ENCODE measurements around the gene DDX39B. TPM values are rescaled to one million over a fixed set of nuclear protein-coding genes. Genes with fewer than 3 reads are reported as not detected.
A peak's percentile ranks its signal among the peaks of the same experiment; 100 is the strongest.

DDX39B gene
- total and polyA plus RNA-seq, 9 of the 15 experiments (the other 6 are each of a cell fraction or from before 2014, with no cell fraction given), result 479 to 869 (median 592) TPM

DNA sequence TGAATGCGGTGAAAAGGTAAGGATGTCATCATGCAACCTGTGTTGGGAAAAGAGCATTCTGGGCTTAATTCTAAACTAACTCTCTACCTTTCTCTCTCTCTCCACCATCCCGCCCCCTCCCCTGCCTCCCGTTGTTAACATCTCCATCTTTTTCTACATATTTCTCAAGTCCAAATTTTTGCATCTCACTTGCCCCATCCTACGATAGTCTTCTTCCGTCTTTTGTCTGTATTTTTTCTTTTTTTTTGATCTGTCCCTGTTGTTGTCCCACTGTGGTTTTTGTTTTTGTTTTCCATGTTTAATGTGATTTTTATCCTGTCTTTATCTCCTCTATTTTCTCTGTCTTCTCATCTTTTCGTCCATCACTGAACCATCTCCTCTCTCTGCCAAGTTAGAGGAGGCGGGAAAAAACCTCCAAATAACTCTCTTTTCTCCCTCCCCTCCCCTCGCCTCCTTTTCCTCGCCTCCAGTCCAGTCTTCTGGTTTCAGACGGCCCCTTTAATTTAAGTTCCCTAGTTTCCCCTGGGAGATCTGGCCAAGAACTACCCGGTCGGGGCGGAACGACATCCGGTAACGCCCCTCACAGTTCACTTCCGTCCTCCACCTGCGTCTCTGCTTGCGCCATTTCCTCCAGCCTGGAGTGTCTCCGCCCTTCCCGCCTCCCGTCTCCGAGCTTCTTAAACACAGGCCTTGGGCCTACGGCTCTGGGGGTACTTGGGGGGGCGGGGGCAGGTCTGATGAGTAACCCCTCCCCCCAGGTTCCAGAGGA is 5.3 kb upstream of the DDX39B start, which contains the start of gene NFKBIL1 (continued):
- TF ChIP-seq ASH1L (IDR thresholded peaks at IDR 0.05; ENCODE audit: borderline replicate concordance, low read depth, partially characterized antibody) (peak; percentile 81), ZNF780A (CRISPR knock-in tag; IDR thresholded peaks at IDR 0.05) (no peak), ZNF445 (CRISPR knock-in tag; IDR thresholded peaks at IDR 0.05; ENCODE audit: low read depth) (0 out of 2 replicates have a peak, but pooled peaks have one; percentile 52), EP400 (IDR thresholded peaks at IDR 0.05) (peak; percentile 93), SREBF2 (CRISPR knock-in tag; IDR thresholded peaks at IDR 0.05) (0 out of 2 replicates have a peak, but pooled peaks have one; percentile 29), NFE2L1 (tag; IDR thresholded peaks at IDR 0.05; ENCODE audit: borderline replicate concordance, low read depth) (no peak), RBM22 (IDR thresholded peaks at IDR 0.05; ENCODE audit: low read depth, low read length, poor library complexity, severe bottlenecking) (no peak), GTF2E2 (tag; IDR thresholded peaks at IDR 0.05) (no peak; the same call in none of the 2 replicates), ZNF316 (IDR thresholded peaks at IDR 0.05) (peak; percentile 18; the same call in 1 of the 2 replicates), OTX1 (CRISPR knock-in tag; IDR thresholded peaks at IDR 0.05) (no peak; the same call in 1 of the 2 replicates), SMARCA5 (IDR thresholded peaks at IDR 0.05) (peak; percentile 88), CBX3 (IDR thresholded peaks at IDR 0.05; ENCODE audit: borderline replicate concordance in 1 of 2, low read length in 2 of 2) (no peak; a peak in 1 of 3 replicates), PHB2 (IDR thresholded peaks at IDR 0.05; ENCODE audit: low read depth) (peak; percentile 86), THAP12 (CRISPR knock-in tag; IDR thresholded peaks at IDR 0.05) (no peak), NFATC3 (IDR thresholded peaks at IDR 0.05) (peak; percentile 93), ATF1 (CRISPR knock-in tag; IDR thresholded peaks at IDR 0.05) (no peak), ATF1 (tag; IDR thresholded peaks at IDR 0.05) (peak; percentile 96), RFX1 (IDR thresholded peaks at IDR 0.05) (no peak)
- TF ChIP-seq, protein P1, sequence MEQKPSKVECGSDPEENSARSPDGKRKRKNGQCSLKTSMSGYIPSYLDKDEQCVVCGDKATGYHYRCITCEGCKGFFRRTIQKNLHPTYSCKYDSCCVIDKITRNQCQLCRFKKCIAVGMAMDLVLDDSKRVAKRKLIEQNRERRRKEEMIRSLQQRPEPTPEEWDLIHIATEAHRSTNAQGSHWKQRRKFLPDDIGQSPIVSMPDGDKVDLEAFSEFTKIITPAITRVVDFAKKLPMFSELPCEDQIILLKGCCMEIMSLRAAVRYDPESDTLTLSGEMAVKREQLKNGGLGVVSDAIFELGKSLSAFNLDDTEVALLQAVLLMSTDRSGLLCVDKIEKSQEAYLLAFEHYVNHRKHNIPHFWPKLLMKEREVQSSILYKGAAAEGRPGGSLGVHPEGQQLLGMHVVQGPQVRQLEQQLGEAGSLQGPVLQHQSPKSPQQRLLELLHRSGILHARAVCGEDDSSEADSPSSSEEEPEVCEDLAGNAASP (IDR thresholded peaks at IDR 0.05), result no peak
- TF ChIP-seq, protein P2, sequence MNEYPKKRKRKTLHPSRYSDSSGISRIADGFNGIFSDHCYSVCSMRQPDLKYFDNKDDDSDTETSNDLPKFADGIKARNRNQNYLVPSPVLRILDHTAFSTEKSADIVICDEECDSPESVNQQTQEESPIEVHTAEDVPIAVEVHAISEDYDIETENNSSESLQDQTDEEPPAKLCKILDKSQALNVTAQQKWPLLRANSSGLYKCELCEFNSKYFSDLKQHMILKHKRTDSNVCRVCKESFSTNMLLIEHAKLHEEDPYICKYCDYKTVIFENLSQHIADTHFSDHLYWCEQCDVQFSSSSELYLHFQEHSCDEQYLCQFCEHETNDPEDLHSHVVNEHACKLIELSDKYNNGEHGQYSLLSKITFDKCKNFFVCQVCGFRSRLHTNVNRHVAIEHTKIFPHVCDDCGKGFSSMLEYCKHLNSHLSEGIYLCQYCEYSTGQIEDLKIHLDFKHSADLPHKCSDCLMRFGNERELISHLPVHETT (CRISPR knock-in tag; conservative IDR thresholded peaks at IDR 0.05 in 1 of 2, IDR thresholded peaks at IDR 0.05 in 1 of 2), result no peak; a peak in 1 of 4 replicates
- TF ChIP-seq, protein P3, sequence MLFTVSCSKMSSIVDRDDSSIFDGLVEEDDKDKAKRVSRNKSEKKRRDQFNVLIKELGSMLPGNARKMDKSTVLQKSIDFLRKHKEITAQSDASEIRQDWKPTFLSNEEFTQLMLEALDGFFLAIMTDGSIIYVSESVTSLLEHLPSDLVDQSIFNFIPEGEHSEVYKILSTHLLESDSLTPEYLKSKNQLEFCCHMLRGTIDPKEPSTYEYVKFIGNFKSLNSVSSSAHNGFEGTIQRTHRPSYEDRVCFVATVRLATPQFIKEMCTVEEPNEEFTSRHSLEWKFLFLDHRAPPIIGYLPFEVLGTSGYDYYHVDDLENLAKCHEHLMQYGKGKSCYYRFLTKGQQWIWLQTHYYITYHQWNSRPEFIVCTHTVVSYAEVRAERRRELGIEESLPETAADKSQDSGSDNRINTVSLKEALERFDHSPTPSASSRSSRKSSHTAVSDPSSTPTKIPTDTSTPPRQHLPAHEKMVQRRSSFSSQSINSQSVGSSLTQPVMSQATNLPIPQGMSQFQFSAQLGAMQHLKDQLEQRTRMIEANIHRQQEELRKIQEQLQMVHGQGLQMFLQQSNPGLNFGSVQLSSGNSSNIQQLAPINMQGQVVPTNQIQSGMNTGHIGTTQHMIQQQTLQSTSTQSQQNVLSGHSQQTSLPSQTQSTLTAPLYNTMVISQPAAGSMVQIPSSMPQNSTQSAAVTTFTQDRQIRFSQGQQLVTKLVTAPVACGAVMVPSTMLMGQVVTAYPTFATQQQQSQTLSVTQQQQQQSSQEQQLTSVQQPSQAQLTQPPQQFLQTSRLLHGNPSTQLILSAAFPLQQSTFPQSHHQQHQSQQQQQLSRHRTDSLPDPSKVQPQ (CRISPR knock-in tag; IDR thresholded peaks at IDR 0.05; ENCODE audit: borderline replicate concordance), result no peak
